ENCODE measurements around the gene COL25A1. TPM values are rescaled to one million over a fixed set of nuclear protein-coding genes. Genes with fewer than 3 reads are reported as not detected.

COL25A1 gene
- total RNA-seq, 2 experiments from 2014 or later: not detected

GRCh38 chr4:108783665-108784463 lies 518.6 kb downstream of the COL25A1 start:
- Mint-ChIP-seq H3K27me3 (ENCODE audit: low read depth) (no peaks in the 10 kb centered on the region), H3K4me1 (ENCODE audit: low read depth) (no peaks in the 10 kb centered on the region), H3K36me3 (ENCODE audit: low read depth) (no peaks in the 10 kb centered on the region), H3K27ac (no peak overlapping the region), H3K9me3 (ENCODE audit: insufficient read depth) (no peaks in the 10 kb centered on the region), H3K4me3 (no peak overlapping the region)
- no peak for ATAC-seq
- ChIA-PET CTCF (no interaction called here), POLR2A (no interaction called here)
- no peak for DNase-seq

DNA sequence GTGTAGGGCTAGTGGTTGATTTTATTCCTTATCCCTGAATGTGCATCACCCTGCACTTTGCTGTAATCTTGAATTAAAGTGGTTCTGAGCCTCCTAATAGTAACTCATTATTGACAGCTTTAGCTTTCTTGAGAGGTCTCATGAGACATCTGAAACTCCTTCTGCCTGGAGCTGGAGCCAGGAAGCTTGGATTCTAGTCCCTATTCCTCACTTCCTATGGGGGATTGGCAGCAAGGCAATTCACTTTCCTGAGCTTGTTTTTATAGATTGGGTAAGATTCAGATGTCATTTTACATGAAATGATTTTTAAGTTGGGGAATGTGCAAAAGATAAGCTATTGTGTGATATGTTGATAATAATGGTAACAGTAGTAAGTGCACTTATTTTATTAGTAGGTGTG lies 522.5 kb downstream of the COL25A1 start:
- POLR2A ChIA-PET: interaction anchor here (0.6 kb wide), 1 partner anchor 958 kb away, joined by 3 read pairs; no protein-coding TSS in a partner anchor
- H3K9me3 Mint-ChIP-seq (ENCODE audit: insufficient read depth): no peaks in the 10 kb centered on the region

DNA sequence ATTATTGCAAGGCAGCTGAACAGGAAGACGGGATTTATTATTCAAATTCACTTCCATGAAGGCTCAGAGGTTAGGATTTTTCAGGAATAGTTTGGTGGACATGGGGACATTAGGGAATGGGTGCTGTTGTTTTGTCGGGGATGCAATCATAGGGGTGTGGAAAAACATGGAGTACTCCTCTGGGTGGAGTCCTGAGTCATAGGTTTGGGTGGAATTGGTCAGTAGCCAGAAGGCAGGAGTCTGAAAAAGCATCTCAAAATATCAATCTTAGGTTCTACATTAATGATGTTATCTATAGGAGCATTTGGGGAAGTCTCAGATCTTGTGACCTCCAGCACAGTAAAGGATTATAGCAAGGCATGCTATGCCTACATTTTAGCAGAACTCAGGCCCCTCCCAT lies 525.1 kb downstream of the COL25A1 start:
- Mint-ChIP-seq H3K27me3 (ENCODE audit: low read depth) (peaks cover 9% of the 10 kb centered on the region), H3K27ac (no peak overlapping the region), H3K4me1 (ENCODE audit: low read depth) (no peaks in the 10 kb centered on the region), H3K9me3 (ENCODE audit: insufficient read depth) (no peaks in the 10 kb centered on the region), H3K4me3 (no peak overlapping the region), H3K36me3 (ENCODE audit: low read depth) (no peaks in the 10 kb centered on the region)
- ChIA-PET POLR2A (no interaction called here), CTCF (no interaction called here)
- DNase-seq (no peak), ATAC-seq (no peak)

More for the DNA sequence above, 522.5 kb downstream of the COL25A1 start:
- ATAC-seq (no peak), DNase-seq (no peak)
- Mint-ChIP-seq H3K27ac (no peak overlapping the region), H3K4me1 (ENCODE audit: low read depth) (no peaks in the 10 kb centered on the region), H3K36me3 (ENCODE audit: low read depth) (no peaks in the 10 kb centered on the region), H3K27me3 (ENCODE audit: low read depth) (peaks cover 9% of the 10 kb centered on the region), H3K4me3 (no peak overlapping the region)
- CTCF ChIA-PET: interaction anchor here (0.6 kb wide), 1 partner anchor 207 kb away, joined by 4 read pairs; no protein-coding TSS in a partner anchor

- CTCF ChIA-PET: no interaction called here
- no peak for DNase-seq
- peaks cover 9% of the 10 kb centered on the region for H3K27me3 Mint-ChIP-seq (ENCODE audit: low read depth)
Observed at GRCh38 chr4:108775921-108776320, 526.5 kb downstream of the COL25A1 start.

GRCh38 chr4:108774809-108775530 lies 527.5 kb downstream of the COL25A1 start:
- ChIA-PET CTCF (no interaction called here), POLR2A (no interaction called here)
- H3K36me3 Mint-ChIP-seq (ENCODE audit: low read depth): no peaks in the 10 kb centered on the region
- H3K27me3 Mint-ChIP-seq (ENCODE audit: low read depth): peaks cover 11% of the 10 kb centered on the region
- H3K9me3 Mint-ChIP-seq (ENCODE audit: insufficient read depth): no peaks in the 10 kb centered on the region
- no peaks in the 10 kb centered on the region for H3K4me1 Mint-ChIP-seq (ENCODE audit: low read depth)
- H3K4me3 Mint-ChIP-seq: no peak overlapping the region
- H3K27ac Mint-ChIP-seq: no peak overlapping the region
- DNase-seq (no peak), ATAC-seq (no peak)

More at GRCh38 chr4:108775921-108776320, 526.5 kb downstream of the COL25A1 start:
- Mint-ChIP-seq H3K27ac (no peak overlapping the region), H3K9me3 (ENCODE audit: insufficient read depth) (no peaks in the 10 kb centered on the region), H3K4me3 (no peak overlapping the region), H3K36me3 (ENCODE audit: low read depth) (no peaks in the 10 kb centered on the region), H3K4me1 (ENCODE audit: low read depth) (no peaks in the 10 kb centered on the region)
- ATAC-seq: no peak
- POLR2A ChIA-PET: no interaction called here

GRCh38 chr4:108772402-108772801 lies 530.1 kb downstream of the COL25A1 start:
- CTCF ChIA-PET: no interaction called here
- Mint-ChIP-seq H3K9me3 (ENCODE audit: insufficient read depth) (no peaks in the 10 kb centered on the region), H3K36me3 (ENCODE audit: low read depth) (no peaks in the 10 kb centered on the region), H3K4me3 (no peak overlapping the region), H3K4me1 (ENCODE audit: low read depth) (no peaks in the 10 kb centered on the region), H3K27me3 (ENCODE audit: low read depth) (peaks cover 11% of the 10 kb centered on the region), H3K27ac (no peak overlapping the region)
- POLR2A ChIA-PET: no interaction called here
- DNase-seq (no peak), ATAC-seq (no peak)

DNA sequence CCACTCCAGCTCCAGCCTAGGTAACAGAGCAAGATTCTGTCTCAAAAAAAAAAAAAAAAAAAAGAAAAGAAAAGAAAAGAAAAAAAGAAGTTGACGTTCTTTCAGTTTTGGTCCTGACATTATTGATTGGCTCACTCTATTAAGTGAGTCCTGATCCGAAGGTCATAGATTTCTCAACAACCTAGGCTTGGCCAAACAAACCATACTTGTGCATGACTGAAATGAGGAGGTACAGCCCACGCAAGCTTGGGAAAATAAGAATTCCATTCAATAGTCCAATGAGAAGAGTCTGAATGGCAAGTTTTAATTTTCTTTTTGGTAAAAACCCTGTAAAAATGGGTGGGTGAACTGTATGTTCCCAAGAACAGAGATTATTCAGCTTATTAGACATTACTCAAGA lies 536.4 kb downstream of the COL25A1 start:
- Mint-ChIP-seq H3K4me3 (no peak overlapping the region), H3K27ac (no peak overlapping the region)

GRCh38 chr4:108763986-108764385 lies 538.5 kb downstream of the COL25A1 start:
- Mint-ChIP-seq H3K4me1 (ENCODE audit: low read depth) (peaks cover 10% of the 10 kb centered on the region), H3K27me3 (ENCODE audit: low read depth) (peaks cover 41% of the 10 kb centered on the region), H3K4me3 (no peak overlapping the region), H3K36me3 (ENCODE audit: low read depth) (no peaks in the 10 kb centered on the region), H3K27ac (no peak overlapping the region), H3K9me3 (ENCODE audit: insufficient read depth) (no peaks in the 10 kb centered on the region)
- DNase-seq (no peak), ATAC-seq (no peak)
- ChIA-PET CTCF (no interaction called here), POLR2A (no interaction called here)

More for the DNA sequence above, 536.4 kb downstream of the COL25A1 start:
- Mint-ChIP-seq H3K9me3 (ENCODE audit: insufficient read depth) (no peaks in the 10 kb centered on the region), H3K27me3 (ENCODE audit: low read depth) (peaks cover 33% of the 10 kb centered on the region), H3K36me3 (ENCODE audit: low read depth) (no peaks in the 10 kb centered on the region), H3K4me1 (ENCODE audit: low read depth) (peaks cover 10% of the 10 kb centered on the region)
- ChIA-PET POLR2A (no interaction called here), CTCF (no interaction called here)
- DNase-seq (no peak), ATAC-seq (no peak)

DNA sequence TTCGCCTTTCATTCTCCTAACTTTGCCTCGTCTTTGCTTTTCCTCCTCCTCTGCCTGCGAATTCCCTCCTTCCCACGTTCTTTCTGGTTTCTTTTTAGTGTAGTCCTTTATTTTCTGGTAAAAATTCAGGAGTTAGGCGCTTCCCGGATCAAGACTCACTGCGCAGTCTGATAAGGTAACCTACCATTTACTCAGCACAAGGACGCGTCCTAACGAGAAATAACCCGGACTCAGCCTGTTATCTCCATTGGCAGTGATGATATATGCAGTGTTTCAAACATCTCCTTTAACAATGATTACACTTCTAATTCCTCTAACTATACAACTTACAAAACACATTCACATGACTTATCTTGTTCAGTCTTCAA lies 539.2 kb downstream of the COL25A1 start:
- Mint-ChIP-seq H3K36me3 (ENCODE audit: low read depth) (no peaks in the 10 kb centered on the region), H3K27me3 (ENCODE audit: low read depth) (peaks cover 41% of the 10 kb centered on the region), H3K4me3 (peak overlapping the region; percentile 72), H3K4me1 (ENCODE audit: low read depth) (peaks cover 10% of the 10 kb centered on the region), H3K27ac (no peak overlapping the region), H3K9me3 (ENCODE audit: insufficient read depth) (no peaks in the 10 kb centered on the region)
- ChIA-PET POLR2A (no interaction called here), CTCF (no interaction called here)
- DNase-seq (no peak), ATAC-seq (no peak)

GRCh38 chr4:108762559-108763225 lies 539.8 kb downstream of the COL25A1 start, which contains the start of gene ETNPPL:
TSS of gene ETNPPL (minus strand) at chr4:108763053. CDS start at chr4:108762898, 155 bp downstream.
- ATAC-seq (peak; percentile 84), DNase-seq (peak; percentile 52)
- Mint-ChIP-seq H3K4me1 (ENCODE audit: low read depth) (peaks cover 10% of the 10 kb centered on the region), H3K4me3 (peak within 1 kb of the TSS; percentile 72), H3K27me3 (ENCODE audit: low read depth) (peaks cover 41% of the 10 kb centered on the region), H3K27ac (no peak within 1 kb of the TSS), H3K36me3 (ENCODE audit: low read depth) (no peaks in the 10 kb centered on the region), H3K9me3 (ENCODE audit: insufficient read depth) (no peaks in the 10 kb centered on the region)
- ChIA-PET POLR2A (no interaction called here), CTCF (no interaction called here)

All from activated CD8-positive, alpha-beta T cell treated with anti-CD3 and anti-CD28 coated beads, Interleukin-2, amount 10 ng/mL, durations not matched to agents 7 days and 5 days (primary cell).